ENCODE measurements around the gene SLC1A2.

The SLC1A2 gene

GRCh38 chr11:35407041-35407440, 12.3 kb downstream of the SLC1A2 start:
- Histone ChIP-seq H3K9me3 (ENCODE audit: control insufficient read depth, insufficient read depth, low read length) (no peaks in the 10 kb centered on the region), H3K9ac (ENCODE audit: low read depth, low read length) (no peak overlapping the region), H3K4me1 (ENCODE audit: control insufficient read depth, insufficient read depth, low read length) (peaks cover 3% of the 10 kb centered on the region), H3K36me3 (ENCODE audit: control insufficient read depth, insufficient read depth, low read length) (no peaks in the 10 kb centered on the region), H3K27me3 (ENCODE audit: control insufficient read depth, insufficient read depth, low read length) (no peaks in the 10 kb centered on the region), H3K4me3 (ENCODE audit: low read depth, low read length) (no peak overlapping the region)

DNA sequence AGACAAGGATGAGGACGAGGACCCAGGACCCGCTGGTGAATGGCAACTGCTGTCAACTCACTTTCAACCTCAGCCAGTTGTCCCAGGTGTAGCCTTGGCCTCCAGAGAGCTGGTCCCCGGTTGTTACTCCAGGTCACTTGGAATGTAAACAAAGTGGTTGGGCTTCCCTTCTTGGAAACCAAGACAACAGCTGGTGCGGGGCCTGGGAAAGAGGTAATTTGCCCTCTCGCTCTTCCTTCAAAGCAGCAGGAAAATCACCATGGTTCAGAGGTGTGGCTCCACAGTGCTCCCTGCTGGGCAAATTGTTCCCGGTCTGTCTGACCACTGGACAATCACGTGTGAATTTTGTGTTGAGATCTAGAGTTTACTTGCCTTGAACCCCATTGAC, 15.0 kb downstream of the SLC1A2 start:
- Histone ChIP-seq H3K4me3 (ENCODE audit: low read depth, low read length) (no peak overlapping the region), H3K9me3 (ENCODE audit: control insufficient read depth, insufficient read depth, low read length) (no peaks in the 10 kb centered on the region)

DNA sequence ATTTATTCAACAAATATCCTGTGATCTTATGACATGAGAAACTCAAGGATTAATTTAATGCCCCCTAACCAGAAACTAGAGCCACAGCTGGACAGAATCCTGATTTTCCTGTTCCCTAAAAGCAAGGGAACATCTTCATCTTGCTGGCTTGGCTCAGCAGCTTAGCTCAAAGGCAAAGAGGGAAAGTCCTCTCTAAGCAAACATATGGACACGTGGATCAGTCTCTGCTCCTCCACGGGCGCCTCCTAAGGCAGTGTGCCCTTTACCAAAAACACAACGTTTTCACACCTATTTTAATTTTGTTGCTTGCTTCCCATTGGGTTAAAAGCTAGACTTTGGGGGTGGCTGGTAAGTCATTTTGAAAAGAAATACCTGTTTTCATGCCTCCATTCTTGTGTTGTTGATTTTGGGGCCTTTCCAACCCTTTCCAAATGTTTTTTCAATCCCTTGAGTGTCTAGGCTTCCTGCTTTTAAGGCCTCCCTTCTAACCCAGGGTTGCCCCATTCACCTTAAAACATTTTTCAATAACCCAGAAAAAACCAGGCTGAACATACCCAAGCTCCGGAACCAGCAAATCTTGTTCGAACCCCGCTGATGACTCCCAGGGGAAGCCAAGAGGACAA, 15.5 kb downstream of the SLC1A2 start:
- no peak overlapping the region for H3K4me3 ChIP-seq (ENCODE audit: low read depth, low read length)

More for the DNA sequence above, 15.0 kb downstream of the SLC1A2 start:
- H3K27me3 ChIP-seq (ENCODE audit: control insufficient read depth, insufficient read depth, low read length): no peaks in the 10 kb centered on the region
- H3K4me1 ChIP-seq (ENCODE audit: control insufficient read depth, insufficient read depth, low read length): peaks cover 7% of the 10 kb centered on the region
- H3K9ac ChIP-seq (ENCODE audit: low read depth, low read length): no peak overlapping the region
- H3K36me3 ChIP-seq (ENCODE audit: control insufficient read depth, insufficient read depth, low read length): no peaks in the 10 kb centered on the region

GRCh38 chr11:35402751-35403660, 16.4 kb downstream of the SLC1A2 start:
- H3K4me1 ChIP-seq (ENCODE audit: control insufficient read depth, insufficient read depth, low read length): peaks cover 7% of the 10 kb centered on the region
- no peaks in the 10 kb centered on the region for H3K27me3 ChIP-seq (ENCODE audit: control insufficient read depth, insufficient read depth, low read length)
- H3K9me3 ChIP-seq (ENCODE audit: control insufficient read depth, insufficient read depth, low read length): no peaks in the 10 kb centered on the region
- H3K4me3 ChIP-seq (ENCODE audit: low read depth, low read length): no peak overlapping the region
- H3K36me3 ChIP-seq (ENCODE audit: control insufficient read depth, insufficient read depth, low read length): no peaks in the 10 kb centered on the region
- no peak overlapping the region for H3K9ac ChIP-seq (ENCODE audit: low read depth, low read length)

More for the DNA sequence above, 15.5 kb downstream of the SLC1A2 start:
- H3K9ac ChIP-seq (ENCODE audit: low read depth, low read length): no peak overlapping the region
- H3K27me3 ChIP-seq (ENCODE audit: control insufficient read depth, insufficient read depth, low read length): no peaks in the 10 kb centered on the region
- peaks cover 7% of the 10 kb centered on the region for H3K4me1 ChIP-seq (ENCODE audit: control insufficient read depth, insufficient read depth, low read length)
- no peaks in the 10 kb centered on the region for H3K9me3 ChIP-seq (ENCODE audit: control insufficient read depth, insufficient read depth, low read length)
- no peaks in the 10 kb centered on the region for H3K36me3 ChIP-seq (ENCODE audit: control insufficient read depth, insufficient read depth, low read length)

DNA sequence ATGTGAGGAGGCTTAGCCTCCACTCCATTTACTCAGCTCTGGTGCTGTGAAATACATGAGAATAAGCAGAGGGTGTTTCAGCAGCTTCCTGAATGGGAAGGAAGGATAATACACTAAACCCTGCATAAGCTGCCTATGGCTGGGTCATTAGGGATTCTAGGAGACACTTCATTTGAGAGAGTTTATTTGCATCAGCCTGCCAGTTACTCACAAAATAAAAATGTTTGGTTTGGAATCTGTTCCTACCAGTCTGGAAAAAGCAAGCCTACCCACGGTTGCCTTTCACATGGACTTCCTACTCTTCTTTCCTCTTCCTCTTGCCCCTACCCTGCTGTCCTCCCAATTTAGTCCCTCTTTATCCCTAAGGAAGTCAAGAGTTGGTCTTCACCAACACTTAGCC, 20.5 kb downstream of the SLC1A2 start:
- Histone ChIP-seq H3K27me3 (ENCODE audit: control insufficient read depth, insufficient read depth, low read length) (no peaks in the 10 kb centered on the region), H3K36me3 (ENCODE audit: control insufficient read depth, insufficient read depth, low read length) (no peaks in the 10 kb centered on the region), H3K4me1 (ENCODE audit: control insufficient read depth, insufficient read depth, low read length) (peaks cover 4% of the 10 kb centered on the region), H3K9ac (ENCODE audit: low read depth, low read length) (no peak overlapping the region), H3K4me3 (ENCODE audit: low read depth, low read length) (no peak overlapping the region), H3K9me3 (ENCODE audit: control insufficient read depth, insufficient read depth, low read length) (no peaks in the 10 kb centered on the region)

- no peak overlapping the region for H3K4me3 ChIP-seq (ENCODE audit: low read depth, low read length)
- no peaks in the 10 kb centered on the region for H3K27me3 ChIP-seq (ENCODE audit: control insufficient read depth, insufficient read depth, low read length)
- H3K9me3 ChIP-seq (ENCODE audit: control insufficient read depth, insufficient read depth, low read length): no peaks in the 10 kb centered on the region
- H3K4me1 ChIP-seq (ENCODE audit: control insufficient read depth, insufficient read depth, low read length): no peaks in the 10 kb centered on the region
- H3K9ac ChIP-seq (ENCODE audit: low read depth, low read length): no peak overlapping the region
- no peaks in the 10 kb centered on the region for H3K36me3 ChIP-seq (ENCODE audit: control insufficient read depth, insufficient read depth, low read length)
These were observed 24.4 kb downstream of the SLC1A2 start for GRCh38 chr11:35394941-35395340.

DNA sequence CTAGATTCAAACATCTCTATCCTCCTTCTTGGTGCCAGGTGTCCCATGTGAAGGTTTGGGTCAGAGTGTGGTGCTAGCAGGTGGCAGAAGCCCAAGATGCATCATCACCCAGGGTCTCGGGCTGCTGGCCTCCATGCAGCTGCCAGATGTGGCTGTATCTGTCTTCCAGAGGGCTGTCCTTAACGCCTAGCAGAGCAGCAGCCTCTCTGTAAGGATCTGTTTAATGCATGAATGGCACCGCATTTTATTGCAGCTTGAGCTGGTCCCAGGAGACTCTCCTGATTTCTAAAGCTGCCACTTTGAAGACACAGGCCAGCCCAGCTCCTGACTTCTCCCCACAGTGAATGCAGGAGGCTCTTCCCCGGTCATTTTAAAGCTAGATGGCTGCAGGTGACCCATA, 26.3 kb downstream of the SLC1A2 start:
- Histone ChIP-seq H3K36me3 (ENCODE audit: control insufficient read depth, insufficient read depth, low read length) (no peaks in the 10 kb centered on the region), H3K4me3 (ENCODE audit: low read depth, low read length) (no peak overlapping the region), H3K9ac (ENCODE audit: low read depth, low read length) (no peak overlapping the region), H3K9me3 (ENCODE audit: control insufficient read depth, insufficient read depth, low read length) (no peaks in the 10 kb centered on the region), H3K4me1 (ENCODE audit: control insufficient read depth, insufficient read depth, low read length) (no peaks in the 10 kb centered on the region), H3K27me3 (ENCODE audit: control insufficient read depth, insufficient read depth, low read length) (no peaks in the 10 kb centered on the region)

DNA sequence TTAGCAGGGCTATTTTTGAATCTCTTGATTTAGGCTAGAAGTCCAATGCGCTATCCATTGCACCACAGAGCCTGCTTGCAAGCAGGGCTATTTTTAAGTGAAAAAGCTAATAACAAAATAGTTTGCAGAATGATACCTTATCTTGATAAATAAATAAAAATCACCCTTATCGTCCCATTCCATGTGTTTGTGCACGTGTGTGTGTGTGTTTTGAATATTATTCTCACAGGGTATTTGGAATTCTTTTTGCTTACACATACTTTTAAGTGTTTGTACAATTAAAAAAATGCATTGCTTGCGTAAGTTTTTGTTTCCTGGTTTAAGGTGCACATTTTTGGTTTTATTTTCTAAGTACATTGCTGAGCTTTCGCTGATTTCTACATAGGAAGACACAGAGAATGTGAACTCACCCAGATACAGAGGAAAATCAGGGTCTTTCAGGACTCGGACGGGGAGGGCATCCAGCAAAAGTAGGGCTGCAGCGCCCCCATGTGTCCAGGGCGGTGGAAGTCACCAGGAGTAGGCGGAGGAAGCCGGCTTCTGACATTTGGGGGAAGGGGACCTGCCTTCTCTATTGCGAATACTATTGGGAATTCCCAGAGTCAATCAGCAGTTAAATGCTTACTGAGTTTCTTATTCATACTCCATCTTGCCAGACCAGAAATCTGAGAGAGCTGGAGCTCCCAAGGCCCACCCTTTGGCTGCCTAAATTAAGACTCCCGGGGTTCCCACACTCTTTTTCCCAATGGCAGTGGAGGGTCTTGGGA, 27.3 kb downstream of the SLC1A2 start:
- H3K9ac ChIP-seq (ENCODE audit: low read depth, low read length): no peak overlapping the region
- H3K4me3 ChIP-seq (ENCODE audit: low read depth, low read length): no peak overlapping the region
- no peaks in the 10 kb centered on the region for H3K27me3 ChIP-seq (ENCODE audit: control insufficient read depth, insufficient read depth, low read length)

DNA sequence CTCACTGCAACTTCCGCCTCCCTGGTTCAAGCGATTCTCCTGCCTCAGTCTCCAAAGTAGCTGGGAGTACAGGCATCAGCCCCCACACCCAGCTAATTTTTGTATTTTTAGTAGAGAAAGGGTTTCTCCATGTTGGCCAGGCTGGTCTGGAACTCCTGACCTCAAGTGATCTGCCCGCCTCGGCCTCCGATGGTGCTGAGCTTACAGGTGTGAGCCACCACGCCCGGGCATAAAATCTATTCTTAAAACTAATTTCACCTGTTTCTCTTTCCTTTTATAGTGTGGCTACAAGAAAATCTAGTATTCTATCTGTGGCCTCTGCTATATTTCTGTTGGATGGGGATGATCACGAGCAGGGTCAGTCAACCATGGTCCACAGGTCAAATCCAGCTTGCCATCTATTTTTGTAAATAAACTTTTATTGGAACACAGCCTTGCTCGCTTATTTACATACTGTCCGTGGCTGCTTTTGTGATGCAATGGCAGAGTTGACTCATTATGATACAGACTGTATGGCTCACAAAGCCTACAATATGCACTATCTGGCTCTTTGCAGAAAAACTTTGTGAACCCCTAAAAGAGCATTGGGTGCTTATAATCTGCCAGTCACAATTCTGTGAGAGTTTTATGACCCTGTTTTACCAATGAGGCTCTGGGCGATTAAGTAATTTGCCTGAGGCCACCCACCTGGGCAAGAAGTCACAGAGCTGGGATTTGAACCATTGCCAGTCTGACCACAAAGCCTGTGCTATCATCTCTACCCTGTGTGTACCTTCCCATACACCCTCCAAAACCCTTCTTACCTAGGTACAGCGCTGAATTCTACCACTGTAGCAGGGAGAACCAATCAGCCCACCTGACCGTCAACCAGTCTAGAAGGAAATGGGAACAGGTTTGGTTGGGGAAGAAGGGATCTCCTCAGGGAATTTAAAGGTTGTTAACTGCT, 28.3 kb downstream of the SLC1A2 start:
- H3K4me1 ChIP-seq (ENCODE audit: control insufficient read depth, insufficient read depth, low read length): no peaks in the 10 kb centered on the region
- H3K36me3 ChIP-seq (ENCODE audit: control insufficient read depth, insufficient read depth, low read length): no peaks in the 10 kb centered on the region
- H3K9ac ChIP-seq (ENCODE audit: low read depth, low read length): no peak overlapping the region
- no peak overlapping the region for H3K4me3 ChIP-seq (ENCODE audit: low read depth, low read length)
- no peaks in the 10 kb centered on the region for H3K9me3 ChIP-seq (ENCODE audit: control insufficient read depth, insufficient read depth, low read length)
- H3K27me3 ChIP-seq (ENCODE audit: control insufficient read depth, insufficient read depth, low read length): no peaks in the 10 kb centered on the region

More for the DNA sequence above, 27.3 kb downstream of the SLC1A2 start:
- H3K9me3 ChIP-seq (ENCODE audit: control insufficient read depth, insufficient read depth, low read length): no peaks in the 10 kb centered on the region
- H3K4me1 ChIP-seq (ENCODE audit: control insufficient read depth, insufficient read depth, low read length): no peaks in the 10 kb centered on the region
- H3K36me3 ChIP-seq (ENCODE audit: control insufficient read depth, insufficient read depth, low read length): no peaks in the 10 kb centered on the region

GRCh38 chr11:35389897-35390465, 29.4 kb downstream of the SLC1A2 start:
- no peaks in the 10 kb centered on the region for H3K27me3 ChIP-seq (ENCODE audit: control insufficient read depth, insufficient read depth, low read length)
- no peak overlapping the region for H3K4me3 ChIP-seq (ENCODE audit: low read depth, low read length)
- H3K4me1 ChIP-seq (ENCODE audit: control insufficient read depth, insufficient read depth, low read length): no peaks in the 10 kb centered on the region
- H3K36me3 ChIP-seq (ENCODE audit: control insufficient read depth, insufficient read depth, low read length): no peaks in the 10 kb centered on the region
- H3K9me3 ChIP-seq (ENCODE audit: control insufficient read depth, insufficient read depth, low read length): no peaks in the 10 kb centered on the region
- no peak overlapping the region for H3K9ac ChIP-seq (ENCODE audit: low read depth, low read length)

- Histone ChIP-seq H3K36me3 (ENCODE audit: control insufficient read depth, insufficient read depth, low read length) (no peaks in the 10 kb centered on the region), H3K9ac (ENCODE audit: low read depth, low read length) (no peak overlapping the region), H3K4me1 (ENCODE audit: control insufficient read depth, insufficient read depth, low read length) (no peaks in the 10 kb centered on the region), H3K27me3 (ENCODE audit: control insufficient read depth, insufficient read depth, low read length) (no peaks in the 10 kb centered on the region), H3K4me3 (ENCODE audit: low read depth, low read length) (no peak overlapping the region), H3K9me3 (ENCODE audit: control insufficient read depth, insufficient read depth, low read length) (no peaks in the 10 kb centered on the region)
These were observed 30.2 kb downstream of the SLC1A2 start for GRCh38 chr11:35389112-35389511.

All from iPS-15b (cell line).